Natural killer cell (primary cell): ENCODE measurements around the gene EHF. TPM values are rescaled to one million over a fixed set of nuclear protein-coding genes. Genes with fewer than 3 reads are reported as not detected.

Source experiments
- ATAC-seq, 3 donors: fragments of 150-1000 bp in 2 of 3; fragments of 200-7000 bp in 1 of 3; cut with Tn5 transposase; 1 replicate in 1 of 3; 2 replicates in 2 of 3; pipeline ENCODE4 v1.10.0; 2021; ENCODE audit warnings: mild to moderate bottlenecking in 2 of 3, moderate library complexity in 2 of 3
- DNase-seq, 2 donors: peaks; one replicate each; pipeline versions ENCODE4 v3.0.0 to v3.0.0-alpha.2; 2013 to 2021; ENCODE audit warnings: mixed read lengths in 1 of 2
- H3K27ac ChIP-seq: one replicate; pipeline ENCODE4 v1.5.1; 2013; ENCODE audit warnings: mild to moderate bottlenecking, low read length
- H3K27me3 ChIP-seq: one replicate; pipeline ENCODE4 v1.6.1; 2013; ENCODE audit warnings: low read length; ENCODE audit not compliant: control insufficient read depth, insufficient read depth
- H3K36me3 ChIP-seq: one replicate; pipeline ENCODE4 v1.6.1; 2013; ENCODE audit warnings: low read length; ENCODE audit not compliant: control insufficient read depth, insufficient read depth
- H3K4me1 ChIP-seq: one replicate; pipeline ENCODE4 v1.6.1; 2013; ENCODE audit warnings: low read length; ENCODE audit not compliant: control insufficient read depth, insufficient read depth
- H3K4me3 ChIP-seq: one replicate; pipeline ENCODE4 v1.5.1; 2013; ENCODE audit warnings: low read length
- H3K9me3 ChIP-seq: one replicate; pipeline ENCODE4 v1.6.1; 2013; ENCODE audit warnings: low read length; ENCODE audit not compliant: control insufficient read depth, insufficient read depth
- H3K27ac Mint-ChIP-seq, 2 donors: one replicate each; pipeline ENCODE4 v1.8.0; 2022; ENCODE audit warnings: mild to moderate bottlenecking in 2 of 2, mixed read lengths in 2 of 2, moderate library complexity in 1 of 2
- H3K27me3 Mint-ChIP-seq, 2 donors: one replicate each; pipeline ENCODE4 v1.8.0; 2022; ENCODE audit warnings: low read depth in 2 of 2, mixed read lengths in 2 of 2
- H3K36me3 Mint-ChIP-seq: one replicate; pipeline ENCODE4 v1.8.0; 2022; ENCODE audit warnings: mixed read lengths
- H3K4me1 Mint-ChIP-seq, 2 donors: one replicate each; pipeline ENCODE4 v1.8.0; 2022; ENCODE audit warnings: mixed read lengths in 2 of 2
- H3K4me3 Mint-ChIP-seq: one replicate; pipeline ENCODE4 v1.8.0; 2022; ENCODE audit warnings: mild to moderate bottlenecking, moderate library complexity, mixed read lengths
- H3K9me3 Mint-ChIP-seq, 2 donors: one replicate each; pipeline ENCODE4 v1.8.0; 2022; ENCODE audit warnings: mixed read lengths in 2 of 2
- CTCF ChIP-seq: fragments of 200-600 bp; IDR thresholded peaks from one replicate; pipeline ENCODE4 v1.8.0; 2022; ENCODE audit warnings: antibody characterized with exemption
- WGBS: methylation state at CpG from one replicate; pipeline ENCODE4 v1.1.7; 2013; ENCODE audit warnings: missing lambda C conversion rate; ENCODE audit not compliant: insufficient coverage; 5-methylcytosine and 5-hydroxymethylcytosine counted together
- intact Hi-C: fragments of 100-400 bp; cut with micrococcal nuclease; formaldehyde crosslinking; loops from one replicate; pipeline ENCODE4 v1.14.2; 2022
- total RNA-seq, 4 donors: library from RNA; stranded (reverse); fragments of 120-200 nt in 1 of 4; gene quantifications; one replicate each; pipeline versions ENCODE4 v1.2.3 to v1.2.4, GENCODE V29; 2013 to 2022

The EHF gene
- total RNA-seq, 3 donors from 2014 or later (not counting 1 experiment from before 2014, with no cell fraction given) = not detected

GRCh38 chr11:34575671-34576070 is 45.2 kb upstream of the EHF start:
- Mint-ChIP-seq H3K36me3 (no peaks in the 10 kb centered on the region), H3K4me1 (no peaks in the 10 kb centered on the region), H3K9me3 (no peaks in the 10 kb centered on the region), H3K27me3 (peaks cover 43 to 69% of the 10 kb centered on the region in 2 donors), H3K27ac (no peak overlapping the region), H3K4me3 (no peak overlapping the region)
- Histone ChIP-seq H3K9me3 (no peaks in the 10 kb centered on the region), H3K4me3 (no peak overlapping the region), H3K4me1 (no peaks in the 10 kb centered on the region), H3K36me3 (no peaks in the 10 kb centered on the region), H3K27ac (no peak overlapping the region), H3K27me3 (peaks cover 6% of the 10 kb centered on the region)
- DNase-seq (no peak), ATAC-seq (no peak)
- no peak for TF ChIP-seq CTCF
- WGBS = no CpG with 5 or more reads among the region's 2 CpGs
- intact Hi-C loops = no loop called here

- ATAC-seq (no peak), DNase-seq (no peak)
- H3K4me3 ChIP-seq = no peak overlapping the region
- H3K4me1 ChIP-seq = no peaks in the 10 kb centered on the region
- no peaks in the 10 kb centered on the region for H3K9me3 ChIP-seq
- Mint-ChIP-seq H3K4me3 (no peak overlapping the region), H3K36me3 (no peaks in the 10 kb centered on the region), H3K4me1 (no peaks in the 10 kb centered on the region), H3K27me3 (peaks cover 42 to 69% of the 10 kb centered on the region in 2 donors), H3K9me3 (no peaks in the 10 kb centered on the region), H3K27ac (no peak overlapping the region)
- no peaks in the 10 kb centered on the region for H3K36me3 ChIP-seq
- no peak overlapping the region for H3K27ac ChIP-seq
- TF ChIP-seq CTCF = no peak
- 86% methylated on average over 2 of the region's 3 CpGs for WGBS
- H3K27me3 ChIP-seq = peaks cover 6% of the 10 kb centered on the region
- intact Hi-C loops = no loop called here
Measured at GRCh38 chr11:34576331-34576730, 44.6 kb upstream of the EHF start.

GRCh38 chr11:34583818-34584217 is 37.1 kb upstream of the EHF start:
- intact Hi-C loops = no loop called here
- TF ChIP-seq CTCF = no peak
- no peak for ATAC-seq
- peaks cover 5% of the 10 kb centered on the region for H3K27me3 ChIP-seq
- H3K4me1 ChIP-seq = no peaks in the 10 kb centered on the region
- H3K9me3 Mint-ChIP-seq = no peaks in the 10 kb centered on the region
- H3K4me3 ChIP-seq = no peak overlapping the region
- H3K27ac Mint-ChIP-seq = no peak overlapping the region
- DNase-seq = no peak
- no peak overlapping the region for H3K27ac ChIP-seq
- no peaks in the 10 kb centered on the region for H3K9me3 ChIP-seq
- H3K4me1 Mint-ChIP-seq = peaks cover 5 to 8% of the 10 kb centered on the region in 2 donors
- H3K4me3 Mint-ChIP-seq = no peak overlapping the region
- no peaks in the 10 kb centered on the region for H3K36me3 ChIP-seq
- H3K36me3 Mint-ChIP-seq = no peaks in the 10 kb centered on the region
- WGBS = 78% methylated on average over 4 of the region's 4 CpGs
- H3K27me3 Mint-ChIP-seq = peaks cover 37 to 77% of the 10 kb centered on the region in 2 donors

- H3K4me1 Mint-ChIP-seq = peaks cover 5 to 8% of the 10 kb centered on the region in 2 donors
- no peak overlapping the region for H3K27ac ChIP-seq
- peaks cover 33 to 75% of the 10 kb centered on the region in 2 donors for H3K27me3 Mint-ChIP-seq
- intact Hi-C loops = no loop called here
- TF ChIP-seq CTCF = no peak
- no peaks in the 10 kb centered on the region for H3K36me3 ChIP-seq
- H3K9me3 ChIP-seq = no peaks in the 10 kb centered on the region
- no peak overlapping the region for H3K4me3 ChIP-seq
- 90% methylated on average over 1 of the region's 2 CpGs for WGBS
- H3K36me3 Mint-ChIP-seq = no peaks in the 10 kb centered on the region
- no peak overlapping the region for H3K4me3 Mint-ChIP-seq
- no peaks in the 10 kb centered on the region for H3K9me3 Mint-ChIP-seq
- no peaks in the 10 kb centered on the region for H3K4me1 ChIP-seq
- peaks cover 6% of the 10 kb centered on the region for H3K27me3 ChIP-seq
- H3K27ac Mint-ChIP-seq = no peak overlapping the region
- no peak for DNase-seq
- ATAC-seq = no peak
Measured at GRCh38 chr11:34585304-34585734, 35.6 kb upstream of the EHF start.
